H1 (cell line): Measurements from ENCODE around the gene MBP. TPM values are rescaled to one million over a fixed set of nuclear protein-coding genes. Genes with fewer than 3 reads are reported as not detected.

Source experiments
- CTCF ChIA-PET: fragments of 300-600 bp; sonication (Branson Sonifier 250); formaldehyde crosslinking; loops from one replicate; lab custom pipeline; 2021; ENCODE audit not compliant: partially characterized antibody; lab: Charles Lee
- POLR2A ChIA-PET: fragments of 300-600 bp; sonication (Branson Sonifier 250); formaldehyde crosslinking; loops from one replicate; lab custom pipeline; 2021; ENCODE audit warnings: inconsistent platforms; ENCODE audit not compliant: partially characterized antibody; lab: Charles Lee
- DNase-seq, 2 experiments: peaks; one replicate each; pipeline versions ENCODE4 v3.0.0 to v3.0.0-alpha.2; 2010 to 2022; ENCODE audit warnings: low spot score in 2 of 2, low read depth in 1 of 2, mixed read lengths in 1 of 2
- FAIRE-seq: peaks from 2 replicates; lab custom pipeline; 2011; peaks lifted over from hg19 to GRCh38; lab: Jason Lieb, UNC
- H2AFZ ChIP-seq: 2 replicates; pipeline ENCODE4 v1.8.1; 2012; ENCODE audit warnings: low read length, inconsistent platforms
- H2AK5ac ChIP-seq: 2 replicates; pipeline ENCODE4 v1.6.1; 2013; ENCODE audit warnings: low read depth, low read length
- H2BK120ac ChIP-seq: replicated peaks from 2 replicates; pipeline ENCODE3; 2013; ENCODE audit warnings: low read depth, low read length, inconsistent platforms
- H2BK12ac ChIP-seq: 2 replicates; pipeline ENCODE4 v1.6.1; 2013; ENCODE audit warnings: low read depth, low read length
- H2BK15ac ChIP-seq: 2 replicates; pipeline ENCODE4 v1.6.1; 2013; ENCODE audit warnings: low read length
- H2BK20ac ChIP-seq: 2 replicates; pipeline ENCODE4 v1.6.1; 2013; ENCODE audit warnings: low read length
- H2BK5ac ChIP-seq: 2 replicates; pipeline ENCODE4 v1.6.1; 2013; ENCODE audit warnings: low read depth, low read length
- H3K14ac ChIP-seq: 2 replicates; pipeline ENCODE4 v1.6.1; 2013; ENCODE audit warnings: inconsistent platforms; ENCODE audit not compliant: insufficient read length
- H3K18ac ChIP-seq: 2 replicates; pipeline ENCODE4 v1.6.1; 2013; ENCODE audit warnings: low read length; ENCODE audit errors: extremely low read depth
- H3K23ac ChIP-seq: 2 replicates; pipeline ENCODE4 v1.6.1; 2013; ENCODE audit warnings: inconsistent platforms; ENCODE audit not compliant: insufficient read length
- H3K23me2 ChIP-seq: 2 replicates; pipeline ENCODE4 v1.6.1; 2013; ENCODE audit warnings: low read depth, low read length
- H3K27ac ChIP-seq: 2 replicates; pipeline ENCODE4 v1.6.1; 2011; ENCODE audit warnings: low read depth, low read length, inconsistent platforms
- H3K27me3 ChIP-seq, 4 experiments: replicated peaks in 1 of 4; 1 replicate in 1 of 4; 2 replicates in 3 of 4; pipeline versions ENCODE4 v1.6.1 to v1.8.1; 2011 to 2013; ENCODE audit warnings: low read length in 3 of 4, mild to moderate bottlenecking in 3 of 4, inconsistent platforms in 2 of 4, mixed read lengths in 2 of 4, moderate library complexity in 1 of 4; ENCODE audit not compliant: control insufficient read depth in 3 of 4, insufficient read depth in 3 of 4; ENCODE audit errors: extremely low read depth in 1 of 4
- H3K36me3 ChIP-seq, 4 experiments: 2 replicates each; pipeline versions ENCODE4 v1.6.1 to v1.8.1; 2011 to 2013; ENCODE audit warnings: mild to moderate bottlenecking in 4 of 4, low read length in 3 of 4, moderate library complexity in 2 of 4, control low read depth in 1 of 4, inconsistent platforms in 1 of 4; ENCODE audit not compliant: insufficient read depth in 4 of 4, control insufficient read depth in 2 of 4
- H3K4ac ChIP-seq: replicated peaks from 2 replicates; pipeline ENCODE3; 2013; ENCODE audit warnings: low read length, low read depth, mixed read lengths, inconsistent platforms; ENCODE audit not compliant: insufficient read length
- H3K4me1 ChIP-seq, 4 experiments: replicated peaks in 1 of 4; 1 replicate in 1 of 4; 2 replicates in 3 of 4; pipeline versions ENCODE4 v1.6.1 to v1.8.1; 2011 to 2013; ENCODE audit warnings: low read length in 3 of 4, inconsistent platforms in 2 of 4, mixed read lengths in 1 of 4; ENCODE audit not compliant: insufficient read depth in 4 of 4, control insufficient read depth in 3 of 4
- H3K4me2 ChIP-seq, 2 experiments: 2 replicates each; pipeline versions ENCODE4 v1.6.1 to v1.8.1; 2011 to 2013; ENCODE audit warnings: low read depth in 2 of 2, low read length in 2 of 2, control low read depth in 1 of 2, inconsistent platforms in 1 of 2, mild to moderate bottlenecking in 1 of 2; ENCODE audit not compliant: insufficient read depth in 1 of 2
- H3K4me3 ChIP-seq, 4 experiments: fragments of 200-600, 300-600 bp in 1 of 4; sonication (generic), shearing (Covaris generic), sonication (Bioruptor Twin) in 1 of 4; 2 replicates each; pipeline versions ENCODE4 v1.5.1 to v1.8.1; 2011 to 2016; ENCODE audit warnings: low read length in 4 of 4, low read depth in 3 of 4, control low read depth in 2 of 4, inconsistent platforms in 2 of 4, mild to moderate bottlenecking in 2 of 4, mixed read lengths in 1 of 4, moderate library complexity in 1 of 4; ENCODE audit not compliant: insufficient read depth in 2 of 4; ENCODE audit errors: extremely low read depth in 1 of 4
- H3K56ac ChIP-seq: replicated peaks from 2 replicates; pipeline ENCODE3; 2013; ENCODE audit warnings: low read depth, mild to moderate bottlenecking, mixed read lengths, low read length, inconsistent platforms; ENCODE audit not compliant: insufficient read length
- H3K79me1 ChIP-seq: 2 replicates; pipeline ENCODE4 v1.6.1; 2013; ENCODE audit warnings: low read depth, low read length, control low read depth
- H3K79me2 ChIP-seq, 2 experiments: 2 replicates each; pipeline versions ENCODE4 v1.6.1 to v1.8.1; 2012 to 2013; ENCODE audit warnings: low read length in 2 of 2, mild to moderate bottlenecking in 2 of 2, inconsistent platforms in 1 of 2; ENCODE audit not compliant: insufficient read depth in 2 of 2, control insufficient read depth in 1 of 2
- H3K9ac ChIP-seq, 4 experiments: replicated peaks in 1 of 4; 1 replicate in 1 of 4; 2 replicates in 3 of 4; pipeline versions ENCODE4 v1.6.1 to v1.8.1; 2011 to 2013; ENCODE audit warnings: low read depth in 3 of 4, low read length in 3 of 4, control low read depth in 2 of 4, mild to moderate bottlenecking in 2 of 4, moderate library complexity in 2 of 4, inconsistent platforms in 1 of 4; ENCODE audit errors: extremely low read depth in 1 of 4
- H3K9me3 ChIP-seq, 2 experiments: 2 replicates each; pipeline versions ENCODE4 v1.6.1 to v1.8.1; 2012 to 2013; ENCODE audit warnings: mild to moderate bottlenecking in 2 of 2, moderate library complexity in 2 of 2, control low read depth in 1 of 2, inconsistent platforms in 1 of 2, low read depth in 1 of 2, low read length in 1 of 2, mixed read lengths in 1 of 2; ENCODE audit not compliant: insufficient read depth in 2 of 2
- H4K20me1 ChIP-seq, 2 experiments: replicated peaks in 1 of 2; 2 replicates each; pipeline versions ENCODE3 to v1.8.1; 2011 to 2013; ENCODE audit warnings: inconsistent platforms in 2 of 2, low read length in 2 of 2, mild to moderate bottlenecking in 1 of 2; ENCODE audit not compliant: insufficient read depth in 2 of 2, control insufficient read depth in 1 of 2
- H4K5ac ChIP-seq: 2 replicates; pipeline ENCODE4 v1.6.1; 2013; ENCODE audit warnings: low read length, low read depth, mixed read lengths, inconsistent platforms; ENCODE audit not compliant: insufficient read length
- H4K8ac ChIP-seq: 2 replicates; pipeline ENCODE4 v1.8.0; 2013; ENCODE audit warnings: mild to moderate bottlenecking, moderate library complexity, low read length, inconsistent platforms; ENCODE audit not compliant: insufficient read depth; ENCODE audit errors: extremely low read depth
- H4K91ac ChIP-seq: replicated peaks from 2 replicates; pipeline ENCODE3; 2013; ENCODE audit warnings: low read length, mixed read lengths, inconsistent platforms; ENCODE audit not compliant: insufficient read length
- POLR2AphosphoS5 ChIP-seq: IDR thresholded peaks from 2 replicates; pipeline ENCODE4 v1.6.1; 2011; ENCODE audit warnings: low read depth, low read length
- WGBS, 2 experiments: shearing (Covaris generic) in 1 of 2; methylation state at CpG; one replicate each; pipeline versions ENCODE4 v1.1.6 to v1.1.7; 2013 to 2015; ENCODE audit warnings: low lambda C conversion rate in 2 of 2, mixed read lengths in 2 of 2, inconsistent platforms in 1 of 2, low coverage in 1 of 2, missing lambda C conversion rate in 1 of 2; ENCODE audit not compliant: insufficient replicate concordance in 2 of 2, insufficient coverage in 1 of 2, insufficient read length in 1 of 2; ENCODE audit errors: extremely low coverage in 1 of 2, missing lambda C conversion rate in 1 of 2; 5-methylcytosine and 5-hydroxymethylcytosine counted together
- polyA plus RNA-seq, 7 experiments: library from polyadenylated mRNA; depleted of rRNA in 3 of 7; stranded (reverse) in 5 of 7; unstranded in 2 of 7; fragments of >200 nt in 5 of 7; fragments of 200-250 nt in 2 of 7; gene quantifications; 1 replicate in 5 of 7; 2 replicates in 1 of 7; 4 replicates in 1 of 7; pipeline versions ENCODE4 v1.2.1 to v1.2.3, GENCODE V29; 2011 to 2013; ENCODE audit warnings: missing spikeins in 2 of 7, mixed read lengths in 2 of 7
- total RNA-seq: library from RNA; stranded (reverse); fragmentation: NEBNext Ultra II Directional; extraction: Animal tissue kit (Norgen Biotek cat#: 25700); gene quantifications from 2 replicates; pipeline ENCODE4 v1.2.1, GENCODE V29; 2021

MBP gene
- total and polyA plus RNA-seq, 2 of the 8 experiments (the other 6 are each of a cell fraction or from before 2014, with no cell fraction given): 7.7 to 19.2 TPM

GRCh38 chr18:76995896-76996295, 136.7 kb downstream of the MBP start:
- Histone ChIP-seq H3K23ac (no peak overlapping the region), H2BK5ac (no peak overlapping the region), H3K9ac (no peak overlapping the region), H2BK12ac (no peak overlapping the region), H3K14ac (no peak overlapping the region), H3K4me2 (no peak overlapping the region), H4K20me1 (no peaks in the 10 kb centered on the region), H4K5ac (no peak overlapping the region), H3K79me2 (no peaks in the 10 kb centered on the region), H2AK5ac (no peak overlapping the region), H3K18ac (no peak overlapping the region), H2BK120ac (no peak overlapping the region), H3K4ac (no peak overlapping the region), H3K36me3 (no peaks in the 10 kb centered on the region), H4K91ac (no peak overlapping the region), H2AFZ (no peak overlapping the region), H3K4me3 (no peak overlapping the region), H3K56ac (no peak overlapping the region), H2BK15ac (no peak overlapping the region), H3K23me2 (no peaks in the 10 kb centered on the region), H3K4me1 (peaks cover 0 to 6% (median 5%) of the 10 kb centered on the region in 4 experiments; a peak in 4 of 7 replicates), H3K27me3 (no peaks in the 10 kb centered on the region), H3K9me3 (no peaks in the 10 kb centered on the region)
- POLR2A ChIA-PET: interaction anchor here (0.8 kb wide), 1 partner anchor 28 kb away, joined by 3 read pairs; no protein-coding TSS in a partner anchor
- DNase-seq: no peak
- TF ChIP-seq POLR2AphosphoS5: no peak
- TF ChIP-seq, all 59 proteins: peak for 0
- CTCF ChIA-PET: interaction anchor here (1.3 to 3.2 kb wide), 7 partner anchors 10 to 127 kb away, joined by 3 to 20 read pairs (median 6); no protein-coding TSS in a partner anchor
- no peak overlapping the region for H3K27ac ChIP-seq
- no peak overlapping the region for H2BK20ac ChIP-seq
- 80% methylated on average over 7 of the region's 7 CpGs; no CpG with 5 or more reads in 1 of the 2 experiments for WGBS, 2 experiments
- no peak overlapping the region for H4K8ac ChIP-seq
- H3K79me1 ChIP-seq: no peaks in the 10 kb centered on the region
- FAIRE-seq: peak; percentile 60
